Loucy (cell line): ENCODE measurements around the gene SENP2.

Experiments used
- EZH2phosphoT487 ChIP-seq: fragments of 200-600 bp; IDR thresholded peaks from 2 replicates; pipeline ENCODE4 v1.6.1; 2018; ENCODE audit warnings: antibody characterized with exemption, mild to moderate bottlenecking, moderate library complexity, borderline replicate concordance
- TF ChIP-seq, protein P1 (sequence below): fragments of 200-600 bp; sonication (generic); conservative IDR thresholded peaks from 2 replicates; pipeline ENCODE4 v1.5.1; 2014; ENCODE audit warnings: mild to moderate bottlenecking, antibody characterized with exemption, low read length

DNA sequence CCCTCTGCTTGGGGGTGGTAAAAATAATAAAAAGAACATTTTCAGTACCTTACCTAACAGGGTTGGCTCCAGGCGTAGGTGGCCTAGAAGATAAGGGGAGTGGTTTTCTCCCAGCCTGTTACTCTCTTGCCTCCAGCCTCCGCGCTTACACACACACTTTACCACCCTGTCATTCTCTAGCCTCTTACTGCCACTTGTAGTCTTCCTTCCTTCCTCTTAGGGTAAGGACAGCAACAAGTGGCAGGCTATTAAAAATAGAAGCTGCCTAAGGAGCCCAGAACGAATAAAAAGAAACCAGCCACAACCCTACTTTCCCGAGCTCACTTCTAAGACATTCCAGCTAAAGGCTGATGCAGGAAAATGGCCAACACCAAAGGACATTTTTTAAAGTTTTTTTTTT, 24.1 kb upstream of the SENP2 start:
- TF ChIP-seq, protein P1, sequence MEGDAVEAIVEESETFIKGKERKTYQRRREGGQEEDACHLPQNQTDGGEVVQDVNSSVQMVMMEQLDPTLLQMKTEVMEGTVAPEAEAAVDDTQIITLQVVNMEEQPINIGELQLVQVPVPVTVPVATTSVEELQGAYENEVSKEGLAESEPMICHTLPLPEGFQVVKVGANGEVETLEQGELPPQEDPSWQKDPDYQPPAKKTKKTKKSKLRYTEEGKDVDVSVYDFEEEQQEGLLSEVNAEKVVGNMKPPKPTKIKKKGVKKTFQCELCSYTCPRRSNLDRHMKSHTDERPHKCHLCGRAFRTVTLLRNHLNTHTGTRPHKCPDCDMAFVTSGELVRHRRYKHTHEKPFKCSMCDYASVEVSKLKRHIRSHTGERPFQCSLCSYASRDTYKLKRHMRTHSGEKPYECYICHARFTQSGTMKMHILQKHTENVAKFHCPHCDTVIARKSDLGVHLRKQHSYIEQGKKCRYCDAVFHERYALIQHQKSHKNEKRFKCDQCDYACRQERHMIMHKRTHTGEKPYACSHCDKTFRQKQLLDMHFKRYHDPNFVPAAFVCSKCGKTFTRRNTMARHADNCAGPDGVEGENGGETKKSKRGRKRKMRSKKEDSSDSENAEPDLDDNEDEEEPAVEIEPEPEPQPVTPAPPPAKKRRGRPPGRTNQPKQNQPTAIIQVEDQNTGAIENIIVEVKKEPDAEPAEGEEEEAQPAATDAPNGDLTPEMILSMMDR, result no peak
- no peak for TF ChIP-seq EZH2phosphoT487
